Neural progenitor cell (in vitro differentiated cells): ENCODE results near the gene CSNK2A3. TPM values are rescaled to one million over a fixed set of nuclear protein-coding genes. Genes with fewer than 3 reads are reported as not detected.

Experiments used
- DNase-seq: peaks from one replicate; pipeline ENCODE4 v3.0.0-alpha.2; 2016; ENCODE audit warnings: low spot score
- H2AFZ ChIP-seq: fragments of 200-600 bp; sonication (generic); replicated peaks from 2 replicates; pipeline ENCODE4 v1.6.1; 2016; ENCODE audit warnings: antibody characterized with exemption
- H3F3A ChIP-seq: fragments of 200-600 bp; sonication (generic); 2 replicates; pipeline ENCODE4 v1.6.1; 2016; ENCODE audit warnings: antibody characterized with exemption, low read depth
- H3K27ac ChIP-seq: fragments of 200-600 bp; sonication (generic); 2 replicates; pipeline ENCODE4 v1.5.1; 2016; ENCODE audit warnings: mild to moderate bottlenecking
- H3K27me3 ChIP-seq: fragments of 200-600 bp; sonication (generic); 2 replicates; pipeline ENCODE4 v1.6.1; 2016; ENCODE audit warnings: mild to moderate bottlenecking, moderate library complexity
- H3K36me3 ChIP-seq: fragments of 200-600 bp; sonication (generic); 2 replicates; pipeline ENCODE4 v1.5.1; 2016
- H3K4me1 ChIP-seq: fragments of 200-600 bp; sonication (generic); 2 replicates; pipeline ENCODE4 v1.6.1; 2016; ENCODE audit warnings: mixed run types
- H3K4me2 ChIP-seq: fragments of 200-600 bp; sonication (generic); 2 replicates; pipeline ENCODE4 v1.6.1; 2016
- H3K4me3 ChIP-seq: fragments of 200-600 bp; sonication (generic); 2 replicates; pipeline ENCODE4 v1.5.1; 2016
- H3K79me2 ChIP-seq: fragments of 200-600 bp; sonication (generic); 2 replicates; pipeline ENCODE4 v1.6.1; 2016; ENCODE audit warnings: low read depth
- H3K9ac ChIP-seq: fragments of 200-600 bp; sonication (generic); 2 replicates; pipeline ENCODE4 v1.6.1; 2016
- H3K9me3 ChIP-seq: fragments of 200-600 bp; sonication (generic); 2 replicates; pipeline ENCODE4 v1.5.1; 2016; ENCODE audit warnings: low read depth
- H4K20me1 ChIP-seq: fragments of 200-600 bp; sonication (generic); 2 replicates; pipeline ENCODE4 v1.6.1; 2016; ENCODE audit warnings: low read depth
- H3K27ac Mint-ChIP-seq: 3 replicates; pipeline ENCODE4 v1.8.0; 2021; ENCODE audit warnings: mixed read lengths
- H3K27me3 Mint-ChIP-seq: 2 replicates; pipeline ENCODE4 v1.8.0; 2022; ENCODE audit warnings: low read depth, mild to moderate bottlenecking, inconsistent platforms, moderate library complexity, mixed read lengths; ENCODE audit not compliant: insufficient read depth
- H3K36me3 Mint-ChIP-seq: 3 replicates; pipeline ENCODE4 v1.8.0; 2021; ENCODE audit warnings: mixed read lengths
- H3K4me1 Mint-ChIP-seq: 3 replicates; pipeline ENCODE4 v1.8.0; 2021; ENCODE audit warnings: mixed read lengths
- H3K4me3 Mint-ChIP-seq: 3 replicates; pipeline ENCODE4 v1.8.0; 2021; ENCODE audit warnings: mild to moderate bottlenecking, moderate library complexity, mixed read lengths
- H3K9me3 Mint-ChIP-seq: 3 replicates; pipeline ENCODE4 v1.8.0; 2020; ENCODE audit warnings: mixed read lengths
- CTCF ChIP-seq: fragments of 200-600 bp; sonication (generic); IDR thresholded peaks from 2 replicates; pipeline ENCODE4 v1.5.1; 2017; ENCODE audit warnings: antibody characterized with exemption, mild to moderate bottlenecking
- EZH2 ChIP-seq: fragments of 200-600 bp; sonication (generic); IDR thresholded peaks from 2 replicates; pipeline ENCODE4 v1.6.1; 2017; ENCODE audit warnings: antibody characterized with exemption, mild to moderate bottlenecking, moderate library complexity
- EZH2phosphoT487 ChIP-seq: fragments of 200-600 bp; sonication (generic); IDR thresholded peaks from 2 replicates; pipeline ENCODE4 v1.6.1; 2017; ENCODE audit warnings: antibody characterized with exemption
- total RNA-seq: library from RNA; depleted of rRNA; stranded (reverse); fragments of >200 nt; gene quantifications from 2 replicates; pipeline ENCODE4 v1.2.3, GENCODE V29; 2015; ENCODE audit warnings: low replicate concordance

Gene CSNK2A3
- total RNA-seq, 1 donor from 2014 or later, result 5.9 TPM

- H3K27me3 Mint-ChIP-seq, result peaks cover 5% of the 10 kb centered on the region
- no peaks in the 10 kb centered on the region for H3K36me3 Mint-ChIP-seq
- no peaks in the 10 kb centered on the region for H4K20me1 ChIP-seq
- H2AFZ ChIP-seq, result no peak overlapping the region
- no peaks in the 10 kb centered on the region for H3K9me3 Mint-ChIP-seq
- H3K4me1 ChIP-seq, result peaks cover 5% of the 10 kb centered on the region
- H3K36me3 ChIP-seq, result no peaks in the 10 kb centered on the region
- H3K4me3 ChIP-seq, result no peak overlapping the region
- H3K9me3 ChIP-seq, result no peaks in the 10 kb centered on the region
- H3K27ac Mint-ChIP-seq, result no peak overlapping the region
- H3K79me2 ChIP-seq, result no peaks in the 10 kb centered on the region
- no peak overlapping the region for H3K4me2 ChIP-seq
- peaks cover 3% of the 10 kb centered on the region for H3K27me3 ChIP-seq
- no peak overlapping the region for H3K27ac ChIP-seq
- TF ChIP-seq CTCF (no peak), EZH2phosphoT487 (no peak), EZH2 (no peak)
- no peaks in the 10 kb centered on the region for H3F3A ChIP-seq
- no peak overlapping the region for H3K4me3 Mint-ChIP-seq
- peaks cover 6% of the 10 kb centered on the region for H3K4me1 Mint-ChIP-seq
- no peak overlapping the region for H3K9ac ChIP-seq
- DNase-seq, result no peak
Measured at GRCh38 chr11:11380340-11380739, 27.3 kb upstream of the CSNK2A3 start.

GRCh38 chr11:11379661-11380060 is 26.6 kb upstream of the CSNK2A3 start:
- no peak overlapping the region for H3K4me3 Mint-ChIP-seq
- Histone ChIP-seq H3K9me3 (no peaks in the 10 kb centered on the region), H3K27ac (no peak overlapping the region), H2AFZ (no peak overlapping the region), H3K36me3 (no peaks in the 10 kb centered on the region), H3F3A (no peaks in the 10 kb centered on the region), H3K79me2 (no peaks in the 10 kb centered on the region), H3K4me1 (peaks cover 7% of the 10 kb centered on the region), H3K4me2 (no peak overlapping the region), H3K27me3 (peaks cover 10% of the 10 kb centered on the region), H4K20me1 (no peaks in the 10 kb centered on the region), H3K4me3 (no peak overlapping the region), H3K9ac (no peak overlapping the region)
- H3K9me3 Mint-ChIP-seq, result no peaks in the 10 kb centered on the region
- no peak for DNase-seq
- H3K4me1 Mint-ChIP-seq, result peaks cover 6% of the 10 kb centered on the region
- no peak overlapping the region for H3K27ac Mint-ChIP-seq
- peaks cover 5% of the 10 kb centered on the region for H3K27me3 Mint-ChIP-seq
- TF ChIP-seq CTCF (no peak), EZH2phosphoT487 (no peak), EZH2 (no peak)
- no peaks in the 10 kb centered on the region for H3K36me3 Mint-ChIP-seq

GRCh38 chr11:11378184-11378940 is 25.3 kb upstream of the CSNK2A3 start:
- H3K4me2 ChIP-seq, result no peak overlapping the region
- H3K4me3 Mint-ChIP-seq, result no peak overlapping the region
- no peak overlapping the region for H2AFZ ChIP-seq
- peaks cover 14% of the 10 kb centered on the region for H3K4me1 Mint-ChIP-seq
- peak overlapping the region; percentile 76 for H3K27ac Mint-ChIP-seq
- no peak overlapping the region for H3K9ac ChIP-seq
- H3K4me3 ChIP-seq, result no peak overlapping the region
- H3K36me3 ChIP-seq, result no peaks in the 10 kb centered on the region
- H3K36me3 Mint-ChIP-seq, result no peaks in the 10 kb centered on the region
- H3K27ac ChIP-seq, result no peak overlapping the region
- peaks cover 10% of the 10 kb centered on the region for H3F3A ChIP-seq
- TF ChIP-seq EZH2phosphoT487 (no peak), CTCF (no peak), EZH2 (no peak)
- no peaks in the 10 kb centered on the region for H3K9me3 ChIP-seq
- no peaks in the 10 kb centered on the region for H4K20me1 ChIP-seq
- peaks cover 5% of the 10 kb centered on the region for H3K27me3 Mint-ChIP-seq
- peaks cover 20% of the 10 kb centered on the region for H3K4me1 ChIP-seq
- H3K9me3 Mint-ChIP-seq, result no peaks in the 10 kb centered on the region
- peaks cover 16% of the 10 kb centered on the region for H3K27me3 ChIP-seq
- no peaks in the 10 kb centered on the region for H3K79me2 ChIP-seq
- DNase-seq, result no peak
